Mucosa of stomach (tissue), 1 donor: Measurements from ENCODE around the gene MED22.
"Not testable (repeated sequence)": the region's sequence is repeated elsewhere in the genome, so short reads cannot be mapped to it uniquely, and the experiment has no call there.

Source experiments
- H3K27me3 ChIP-seq: one replicate; pipeline ENCODE4 v1.7.0; 2013; ENCODE audit warnings: mild to moderate bottlenecking, low read length; ENCODE audit not compliant: control insufficient read depth, insufficient read depth
- H3K36me3 ChIP-seq: one replicate; pipeline ENCODE4 v1.7.0; 2013; ENCODE audit warnings: low read length; ENCODE audit not compliant: control insufficient read depth, insufficient read depth
- H3K4me1 ChIP-seq: one replicate; pipeline ENCODE4 v1.7.0; 2013; ENCODE audit warnings: mild to moderate bottlenecking, low read length; ENCODE audit not compliant: control insufficient read depth, insufficient read depth
- H3K4me3 ChIP-seq: one replicate; pipeline ENCODE4 v1.7.0; 2013; ENCODE audit warnings: low read length
- H3K9ac ChIP-seq: one replicate; pipeline ENCODE4 v1.7.0; 2013; ENCODE audit warnings: mild to moderate bottlenecking, low read length, moderate library complexity
- H3K9me3 ChIP-seq: one replicate; pipeline ENCODE4 v1.7.0; 2013; ENCODE audit warnings: mild to moderate bottlenecking, low read length, moderate library complexity; ENCODE audit not compliant: control insufficient read depth
- donor health status: Pancreatic carcinoma.

The MED22 gene

DNA sequence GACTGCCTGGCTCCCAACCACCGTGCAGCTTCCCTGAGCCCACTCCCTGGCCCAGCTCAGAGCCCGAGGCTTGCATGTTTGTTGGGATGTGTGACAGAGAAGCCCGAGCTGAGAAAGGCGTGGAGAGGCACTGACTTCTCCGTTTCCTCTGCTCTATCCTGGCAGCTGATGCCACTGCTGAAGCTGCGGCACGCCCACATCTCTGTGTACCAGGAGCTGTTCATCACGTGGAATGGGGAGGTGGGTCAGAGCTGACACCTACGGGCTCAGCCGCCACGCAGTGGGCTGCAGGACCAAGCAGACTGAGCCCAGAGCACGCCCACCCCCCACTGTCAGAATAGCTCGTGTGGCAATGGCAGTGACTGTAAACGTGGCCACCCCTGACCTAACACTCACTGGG lies 37.5 kb upstream of the MED22 start:
- no peak overlapping the region for H3K4me3 ChIP-seq
- no peak overlapping the region for H3K9ac ChIP-seq
- no peaks in the 10 kb centered on the region for H3K4me1 ChIP-seq
- no peaks in the 10 kb centered on the region for H3K9me3 ChIP-seq
- no peaks in the 10 kb centered on the region for H3K36me3 ChIP-seq
- peaks cover 1% of the 10 kb centered on the region for H3K27me3 ChIP-seq

DNA sequence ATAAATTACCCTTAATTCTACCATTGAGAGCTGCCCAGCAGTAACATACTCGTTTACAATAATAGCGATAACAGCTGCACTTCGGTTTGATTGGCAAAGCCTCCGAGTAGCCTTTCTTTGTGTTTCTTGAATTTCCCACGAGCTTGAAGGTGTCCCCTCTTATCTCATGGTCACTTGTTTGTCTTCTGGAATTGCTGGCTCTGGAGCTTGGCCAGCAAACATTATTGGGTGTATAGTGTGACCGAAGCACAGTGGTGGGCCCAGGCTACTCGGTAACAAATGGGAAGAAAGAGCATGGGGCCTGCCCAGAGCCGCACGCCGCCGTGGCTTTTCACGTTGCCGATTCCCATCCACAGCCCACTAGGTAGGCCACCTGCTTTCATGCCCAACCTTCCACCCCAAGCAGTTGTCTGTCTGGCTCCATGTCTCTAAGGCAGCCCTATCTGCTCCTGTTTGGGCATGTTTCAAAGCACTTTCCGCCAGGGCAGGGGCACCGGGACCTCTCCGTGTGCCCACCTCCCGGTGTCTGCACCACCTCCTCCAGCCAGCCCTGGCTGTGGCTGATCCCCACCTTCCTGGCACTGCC lies 36.9 kb upstream of the MED22 start:
- Histone ChIP-seq H3K9me3 (no peaks in the 10 kb centered on the region), H3K9ac (no peak overlapping the region), H3K4me1 (no peaks in the 10 kb centered on the region), H3K4me3 (no peak overlapping the region), H3K36me3 (no peaks in the 10 kb centered on the region), H3K27me3 (no peaks in the 10 kb centered on the region)

DNA sequence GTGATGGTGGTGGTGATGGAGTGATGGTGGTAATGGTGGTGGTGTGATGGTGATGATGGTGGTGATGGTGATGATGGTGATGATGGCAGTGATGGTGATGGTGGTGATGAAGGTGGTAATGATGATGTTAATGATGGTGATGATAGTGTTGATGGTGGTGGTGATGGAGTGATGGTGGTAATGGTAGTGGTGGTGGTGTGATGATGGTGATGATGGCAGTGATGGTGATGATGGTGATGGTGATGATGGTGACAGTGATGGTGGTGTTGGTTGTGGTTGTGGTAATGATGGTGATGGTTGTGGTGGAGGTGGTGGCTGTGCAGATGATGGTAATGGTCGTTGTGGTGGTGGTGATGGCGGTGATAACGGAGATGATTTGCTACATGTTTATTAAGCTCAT lies 35.5 kb upstream of the MED22 start:
- Histone ChIP-seq H3K9ac (no peak overlapping the region), H3K27me3 (no peaks in the 10 kb centered on the region), H3K9me3 (no peaks in the 10 kb centered on the region), H3K36me3 (no peaks in the 10 kb centered on the region), H3K4me3 (no peak overlapping the region), H3K4me1 (peaks cover 5% of the 10 kb centered on the region)

DNA sequence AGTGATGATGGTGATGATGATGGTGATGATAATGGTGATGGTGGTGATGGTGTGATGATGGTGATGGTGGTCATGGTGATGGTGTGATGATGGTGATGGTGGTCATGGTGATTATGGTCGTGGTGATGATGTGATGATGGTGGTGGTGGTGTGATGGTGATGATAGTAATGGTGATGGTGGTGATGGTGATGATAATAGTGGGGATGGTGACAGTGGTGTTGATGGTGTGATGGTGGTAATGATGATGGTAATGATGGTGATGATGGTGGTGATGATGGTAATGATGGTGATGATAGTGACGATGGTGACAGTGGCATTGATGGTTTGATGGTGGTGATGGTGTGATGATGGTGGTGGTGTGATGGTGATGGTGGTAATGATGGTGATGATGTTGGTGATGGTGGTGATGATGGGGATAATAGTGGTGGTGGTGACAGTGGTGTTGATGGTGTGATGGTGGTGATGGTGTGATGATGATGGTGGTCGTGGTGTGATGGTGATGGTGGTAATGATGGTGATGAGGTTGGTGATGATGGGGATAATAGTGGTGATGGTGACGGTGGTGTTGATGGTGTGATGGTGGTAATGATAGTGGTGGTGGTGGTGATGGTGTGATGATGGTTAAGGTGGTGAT lies 34.7 kb upstream of the MED22 start:
- Histone ChIP-seq H3K9ac (no peak overlapping the region), H3K4me3 (no peak overlapping the region), H3K9me3 (no peaks in the 10 kb centered on the region)

DNA sequence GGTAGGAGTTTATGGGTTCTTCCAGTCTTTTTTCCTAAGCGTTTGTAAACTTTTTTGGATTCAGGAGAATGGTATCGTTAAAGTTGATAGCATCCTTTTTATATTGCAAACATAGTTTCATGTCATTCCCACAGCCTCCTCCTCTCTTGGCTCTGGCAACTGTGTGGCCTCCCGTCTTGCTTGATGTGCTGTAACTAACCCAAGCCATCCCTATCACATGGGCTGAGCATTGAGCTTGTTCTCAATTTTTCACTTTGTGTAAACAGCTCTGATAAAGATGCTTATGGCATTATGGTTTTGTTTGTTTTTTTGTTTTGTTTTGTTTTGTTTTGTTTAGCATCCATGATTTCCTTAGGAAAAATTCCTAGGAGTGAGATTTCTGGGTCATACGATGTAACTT lies 32.8 kb upstream of the MED22 start:
- no peaks in the 10 kb centered on the region for H3K9me3 ChIP-seq

More for the DNA sequence above, 34.7 kb upstream of the MED22 start:
- H3K27me3 ChIP-seq: no peaks in the 10 kb centered on the region
- H3K36me3 ChIP-seq: no peaks in the 10 kb centered on the region
- peaks cover 13% of the 10 kb centered on the region for H3K4me1 ChIP-seq

DNA sequence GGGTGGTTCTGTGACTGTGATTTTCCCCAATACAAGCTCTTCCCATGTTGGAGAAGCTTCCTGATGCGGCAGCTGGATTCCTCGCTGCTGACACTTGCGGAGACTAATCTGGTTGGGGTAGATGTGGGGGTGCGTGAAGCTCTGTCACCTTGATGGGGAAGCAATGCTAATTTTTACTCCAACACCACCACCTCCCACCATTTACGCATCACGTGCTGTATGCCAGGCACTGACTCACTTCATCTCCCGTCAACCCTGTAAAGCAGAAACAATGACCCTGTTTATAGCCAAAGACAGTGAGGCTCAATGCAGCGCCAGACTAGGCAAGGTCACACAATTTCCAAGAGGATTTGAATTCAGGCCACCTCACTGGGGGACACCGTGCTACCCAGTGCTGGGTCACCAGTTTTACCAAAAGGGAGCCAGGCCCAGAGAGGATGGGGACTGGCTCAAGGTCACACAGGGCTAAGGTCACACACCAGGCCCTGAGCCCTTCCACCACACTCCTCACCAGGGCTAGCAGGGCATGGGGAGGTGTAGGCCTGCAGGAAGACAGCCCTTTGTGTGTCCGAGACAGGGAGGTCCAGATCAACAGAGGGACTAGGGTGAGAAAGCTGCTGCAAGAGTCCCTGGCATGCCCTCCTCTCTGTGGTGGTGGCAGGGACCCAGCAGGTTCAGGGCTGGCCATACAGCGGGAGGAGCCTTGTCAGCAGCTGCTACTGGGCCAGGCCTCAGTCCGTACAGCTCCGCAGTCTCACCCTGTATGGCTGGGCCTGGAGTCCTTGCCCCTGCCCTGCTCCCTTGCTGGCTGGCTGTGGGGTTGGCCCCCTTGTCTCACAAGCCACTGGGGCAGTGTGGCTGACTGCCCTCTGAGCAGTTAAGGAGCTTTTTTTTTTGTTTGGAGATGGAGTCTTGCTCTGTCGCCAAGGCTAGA lies 31.5 kb upstream of the MED22 start:
- Histone ChIP-seq H3K9ac (no peak overlapping the region), H3K4me3 (no peak overlapping the region), H3K27me3 (no peaks in the 10 kb centered on the region), H3K9me3 (no peaks in the 10 kb centered on the region), H3K36me3 (no peaks in the 10 kb centered on the region), H3K4me1 (peaks cover 18% of the 10 kb centered on the region)

More for the DNA sequence above, 32.8 kb upstream of the MED22 start:
- H3K27me3 ChIP-seq: no peaks in the 10 kb centered on the region
- peaks cover 18% of the 10 kb centered on the region for H3K4me1 ChIP-seq
- no peaks in the 10 kb centered on the region for H3K36me3 ChIP-seq
- no peak overlapping the region for H3K4me3 ChIP-seq
- no peak overlapping the region for H3K9ac ChIP-seq

- no peak overlapping the region for H3K9ac ChIP-seq
- no peak overlapping the region for H3K4me3 ChIP-seq
- H3K27me3 ChIP-seq: no peaks in the 10 kb centered on the region
- H3K4me1 ChIP-seq: peaks cover 18% of the 10 kb centered on the region
- H3K9me3 ChIP-seq: no peaks in the 10 kb centered on the region
- H3K36me3 ChIP-seq: no peaks in the 10 kb centered on the region
Observed at GRCh38 chr9:133378408-133378962, 30.6 kb upstream of the MED22 start.

DNA sequence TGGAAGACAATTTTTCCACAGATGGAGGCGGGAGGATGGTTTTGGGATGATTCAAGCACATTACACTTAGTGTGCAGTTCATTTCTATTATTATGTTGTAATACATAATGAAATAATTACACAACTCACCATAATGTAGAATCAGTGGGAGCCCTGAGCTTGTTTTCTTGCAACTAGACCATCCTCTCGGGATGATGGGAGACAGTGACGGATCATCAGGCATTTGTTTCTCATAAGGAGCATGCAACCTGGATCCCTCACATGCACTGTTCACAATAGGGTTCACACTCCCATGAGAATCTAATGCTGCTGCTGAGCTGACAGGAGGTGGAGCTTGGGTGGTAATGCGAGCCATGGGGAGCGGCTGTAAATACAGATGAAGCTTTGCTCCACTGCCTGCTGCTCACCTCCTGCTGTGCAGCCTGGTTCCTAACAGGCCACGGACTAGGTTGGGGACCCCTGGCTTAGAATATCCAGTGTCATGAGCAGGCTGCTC lies 29.8 kb upstream of the MED22 start:
- Histone ChIP-seq H3K9ac (no peak overlapping the region), H3K9me3 (no peaks in the 10 kb centered on the region), H3K4me3 (no peak overlapping the region), H3K27me3 (no peaks in the 10 kb centered on the region), H3K4me1 (peaks cover 23% of the 10 kb centered on the region), H3K36me3 (no peaks in the 10 kb centered on the region)

GRCh38 chr9:133377280-133377679 lies 29.3 kb upstream of the MED22 start:
- H3K36me3 ChIP-seq, H3K9me3 ChIP-seq, H3K4me3 ChIP-seq, H3K27me3 ChIP-seq, H3K9ac ChIP-seq: not testable (repeated sequence)
- peaks cover 26% of the 10 kb centered on the region for H3K4me1 ChIP-seq

GRCh38 chr9:133375724-133376654 lies 28.1 kb upstream of the MED22 start, which contains the start of the genes STKLD1 and SURF4:
Gene STKLD1 (plus strand): TSS chr9:133376366. CDS start chr9:133376474, 108 bp downstream.
Gene SURF4 (minus strand): TSS chr9:133376060. CDS start chr9:133375969, 91 bp downstream.
- Histone ChIP-seq H3K36me3 (no peaks in the 10 kb centered on the region), H3K4me1 (peaks cover 39% of the 10 kb centered on the region), H3K4me3 (peak within 1 kb of the TSS; percentile 88), H3K9ac (peak within 1 kb of the TSS; percentile 91), H3K9me3 (no peaks in the 10 kb centered on the region), H3K27me3 (no peaks in the 10 kb centered on the region)

DNA sequence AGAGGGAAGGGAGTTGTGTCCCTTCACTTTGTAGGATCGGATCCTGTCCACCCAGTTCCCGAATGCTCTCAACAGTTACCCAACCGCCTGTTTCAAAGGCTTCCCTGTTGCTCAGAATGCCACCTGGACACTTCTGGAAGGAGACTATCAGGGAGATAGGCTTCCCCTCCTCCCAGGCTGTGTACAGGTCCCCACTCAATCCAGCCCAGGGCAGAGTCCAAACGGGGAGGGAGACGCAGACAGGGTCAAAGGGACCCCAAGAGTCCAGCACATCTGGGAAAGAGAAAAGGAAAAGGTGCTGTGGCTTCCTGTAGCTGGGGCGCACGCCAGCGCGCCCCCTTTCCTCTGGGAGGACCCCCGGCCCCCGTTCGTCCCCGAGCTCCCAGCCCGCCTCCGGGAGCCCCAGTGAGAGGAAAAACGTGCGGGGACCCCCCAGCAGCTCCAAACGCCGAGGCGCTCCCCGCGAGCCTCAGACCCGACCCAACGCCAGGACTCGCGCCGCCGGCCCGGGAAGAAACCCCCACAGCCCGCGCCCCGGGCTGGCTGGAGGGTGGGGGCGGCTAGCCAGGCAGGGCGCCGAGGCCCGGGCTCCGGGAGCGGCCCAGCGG lies 27.3 kb upstream of the MED22 start:
- Histone ChIP-seq H3K9me3 (no peaks in the 10 kb centered on the region), H3K9ac (peak overlapping the region; percentile 91), H3K4me3 (peak overlapping the region; percentile 88), H3K27me3 (no peaks in the 10 kb centered on the region), H3K4me1 (peaks cover 46% of the 10 kb centered on the region), H3K36me3 (no peaks in the 10 kb centered on the region)
